Midbrain (tissue), 1 donor: ENCODE results near the gene ZNF132.
"Not testable (repeated sequence)": the region's sequence is repeated elsewhere in the genome, so short reads cannot be mapped to it uniquely, and the experiment has no call there.

ENCODE experiments used
- DNase-seq: peaks from one replicate; lab custom pipeline; 2025; lab: John Stamatoyannopoulos, UW

The ZNF132 gene

DNA sequence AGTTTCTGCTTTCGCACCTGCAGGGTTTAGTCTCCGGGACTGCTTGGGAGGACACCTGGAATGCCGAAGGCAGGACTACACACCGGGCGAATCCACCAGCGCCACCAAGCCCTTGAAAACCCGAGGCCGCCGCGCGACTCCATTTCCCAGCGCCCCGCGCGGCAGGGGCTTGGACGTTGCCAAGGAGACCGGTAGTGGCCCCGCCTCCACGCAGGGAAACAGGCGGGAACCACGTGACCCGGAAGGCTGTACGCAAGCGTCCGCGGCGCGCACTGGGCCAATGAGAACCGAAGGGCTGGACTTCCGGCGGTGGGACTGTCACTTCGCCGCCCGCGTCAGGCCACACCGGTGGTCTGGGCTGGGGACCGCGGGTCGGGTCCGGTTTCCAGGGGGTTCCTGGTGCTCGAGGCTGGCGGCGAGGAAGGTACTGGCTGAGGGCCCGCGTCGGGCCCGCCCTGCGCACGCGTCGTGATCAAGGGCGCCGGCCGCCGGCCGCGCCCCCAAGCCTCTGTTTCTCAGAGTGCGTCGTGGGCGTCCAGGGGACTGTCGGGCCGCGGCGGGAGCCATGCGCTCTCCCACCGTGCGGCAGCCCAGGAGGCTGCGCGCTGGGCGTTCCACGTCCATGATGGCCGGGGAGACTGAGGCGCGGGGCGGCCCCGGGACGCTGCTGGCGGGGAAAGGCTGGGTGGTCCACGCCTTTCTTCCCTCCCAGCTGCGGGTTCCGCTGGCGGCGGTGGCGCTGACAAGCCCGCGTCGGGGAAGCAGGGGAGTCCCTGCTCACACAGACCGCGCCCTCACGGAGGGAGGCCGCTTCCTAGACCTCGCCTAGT lies 27.0 kb upstream of the ZNF132 start, which contains the start of gene ZNF324:
Gene ZNF324 (plus strand): TSS at position 321 of the 830 bp plus-strand sequence. CDS start 2,106 bp downstream, outside the sequence.
- peak; percentile 99 for DNase-seq

DNA sequence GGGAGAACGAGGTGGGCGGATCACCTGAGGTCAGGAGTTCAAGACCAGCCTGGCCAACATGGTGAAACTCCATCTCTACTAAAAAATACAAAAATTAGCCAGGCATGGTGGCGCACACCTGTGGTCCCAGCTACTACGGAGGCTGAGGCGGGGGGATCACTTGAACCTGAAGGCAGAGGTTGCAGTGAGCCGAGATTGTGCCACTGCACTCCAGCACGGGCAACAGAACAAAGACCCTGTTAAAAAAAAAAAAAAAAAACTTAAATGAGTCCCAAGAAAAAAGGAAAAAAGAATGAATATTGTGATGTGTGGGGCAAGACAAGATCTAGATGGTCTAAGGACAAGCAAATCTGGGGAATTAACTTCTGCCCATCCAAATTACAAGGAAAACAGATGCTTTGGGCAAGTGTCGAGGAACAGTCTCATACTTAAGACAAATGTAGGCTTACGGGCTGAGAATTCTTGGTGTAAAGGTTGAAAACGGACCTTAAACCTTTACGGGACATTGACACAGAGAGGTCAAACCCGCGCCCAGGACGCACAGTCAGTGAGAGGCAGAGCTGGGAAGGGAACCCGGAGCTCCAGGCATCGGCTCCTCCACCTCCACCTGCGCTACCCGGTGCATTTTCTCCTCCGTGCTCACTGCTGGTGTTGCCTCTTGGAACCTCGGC lies 26.3 kb upstream of the ZNF132 start:
- no peak for DNase-seq

DNA sequence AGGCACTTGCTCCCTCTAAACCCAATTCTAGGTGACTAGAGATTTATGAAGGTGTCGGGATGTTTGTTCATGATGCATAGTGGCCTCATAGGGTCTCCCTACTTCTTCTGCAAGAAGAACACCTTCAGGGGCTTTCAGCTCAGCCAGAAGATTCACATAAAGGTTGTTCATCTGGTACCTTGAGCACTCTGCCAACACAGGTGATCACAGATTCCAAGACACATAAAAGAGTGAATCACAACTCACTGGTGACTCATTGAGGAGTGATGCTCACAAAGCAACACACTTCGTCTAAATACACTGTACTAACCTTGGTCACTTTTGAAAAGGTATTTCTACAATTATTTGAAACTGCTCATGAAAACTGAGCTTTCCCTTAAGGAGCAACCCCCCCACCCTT lies 20.1 kb upstream of the ZNF132 start:
- no peak for DNase-seq

DNA sequence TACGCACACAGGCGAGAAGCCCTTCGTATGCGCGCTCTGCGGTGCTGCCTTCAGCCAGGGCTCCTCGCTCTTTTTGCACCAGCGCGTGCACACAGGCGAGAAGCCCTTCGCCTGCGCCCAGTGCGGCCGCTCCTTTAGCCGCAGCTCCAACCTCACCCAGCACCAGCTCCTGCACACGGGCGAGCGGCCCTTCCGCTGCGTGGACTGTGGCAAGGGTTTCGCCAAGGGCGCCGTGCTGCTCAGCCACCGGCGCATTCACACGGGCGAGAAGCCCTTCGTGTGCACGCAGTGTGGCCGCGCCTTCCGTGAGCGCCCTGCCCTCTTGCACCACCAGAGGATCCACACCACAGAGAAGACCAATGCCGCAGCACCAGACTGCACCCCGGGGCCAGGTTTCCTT lies 16.2 kb upstream of the ZNF132 start:
- DNase-seq = no peak

DNA sequence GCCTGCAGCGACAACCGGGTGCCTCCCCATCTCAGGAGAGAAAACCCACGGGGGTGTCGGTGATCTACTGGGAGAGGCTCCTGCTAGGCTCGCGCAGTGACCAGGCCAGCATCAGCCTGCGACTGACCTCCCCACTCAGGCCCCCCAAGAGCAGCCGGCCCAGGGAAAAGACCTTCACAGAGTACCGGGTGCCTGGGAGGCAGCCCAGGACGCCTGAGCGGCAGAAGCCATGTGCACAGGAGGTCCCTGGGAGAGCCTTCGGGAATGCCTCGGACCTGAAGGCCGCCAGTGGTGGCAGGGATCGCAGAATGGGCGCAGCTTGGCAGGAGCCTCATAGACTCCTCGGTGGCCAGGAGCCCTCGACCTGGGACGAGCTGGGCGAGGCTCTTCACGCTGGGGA lies 15.4 kb upstream of the ZNF132 start:
- DNase-seq = no peak

DNA sequence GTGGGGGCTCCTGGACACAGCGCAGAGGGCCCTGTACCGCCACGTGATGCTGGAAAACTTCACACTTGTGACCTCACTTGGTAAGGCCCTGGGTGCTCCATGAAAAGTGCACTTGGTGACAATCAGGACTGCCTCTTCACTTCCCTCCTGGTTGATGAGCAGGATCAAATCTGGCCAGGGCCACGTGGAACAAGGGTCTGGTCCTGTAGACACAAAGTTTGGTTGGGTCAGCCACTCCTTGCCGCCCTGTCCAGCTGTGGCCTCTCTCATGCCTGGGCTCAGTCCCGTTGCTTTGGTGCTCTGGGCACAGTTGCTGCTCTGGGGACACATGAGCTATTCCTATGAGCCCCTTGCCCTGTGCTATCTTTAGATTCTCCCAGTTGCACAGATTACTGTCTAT lies 13.8 kb upstream of the ZNF132 start:
- DNase-seq = no peak

DNA sequence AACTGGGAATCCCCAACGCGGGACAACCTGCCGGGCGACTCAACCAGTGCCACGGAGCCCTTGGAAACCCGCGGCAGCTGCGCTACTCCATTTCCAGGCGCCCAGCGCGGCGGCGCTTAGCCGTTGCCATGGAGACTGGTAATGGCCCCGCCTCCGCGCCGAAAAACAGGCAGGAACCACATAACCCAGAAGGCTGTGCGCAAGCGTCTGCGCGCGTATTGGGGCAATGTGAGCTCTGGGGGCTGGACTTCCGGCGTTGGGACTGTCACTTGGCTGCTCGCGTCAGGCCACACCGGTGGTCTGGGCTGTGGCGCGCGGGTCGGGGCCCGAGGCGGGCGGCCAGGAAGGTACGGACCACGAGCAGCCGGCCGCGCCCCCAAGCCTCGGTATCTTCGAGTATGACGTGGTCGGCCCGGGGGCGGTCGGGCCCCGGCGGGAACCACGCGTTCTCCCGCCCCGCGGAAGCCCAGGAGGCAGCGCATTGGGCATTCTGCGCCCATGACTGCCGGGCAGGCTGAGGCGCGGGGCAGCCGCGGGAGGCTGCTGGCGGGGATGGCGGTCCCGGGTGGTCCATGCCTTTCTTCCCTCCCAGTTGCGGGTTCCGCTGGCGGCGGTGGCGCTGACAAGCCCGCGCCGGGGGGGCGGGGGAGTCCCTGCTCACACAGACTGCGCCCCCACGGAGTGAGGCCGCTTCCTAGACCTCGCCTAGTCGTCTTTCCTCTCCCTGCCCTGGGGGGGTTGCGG lies 11.6 kb upstream of the ZNF132 start, which contains the start of gene ZNF324B:
Gene ZNF324B (plus strand): TSS at position 265 of the 744 bp plus-strand sequence. CDS start 2,080 bp downstream, outside the sequence.
- peak; percentile 98 for DNase-seq

DNA sequence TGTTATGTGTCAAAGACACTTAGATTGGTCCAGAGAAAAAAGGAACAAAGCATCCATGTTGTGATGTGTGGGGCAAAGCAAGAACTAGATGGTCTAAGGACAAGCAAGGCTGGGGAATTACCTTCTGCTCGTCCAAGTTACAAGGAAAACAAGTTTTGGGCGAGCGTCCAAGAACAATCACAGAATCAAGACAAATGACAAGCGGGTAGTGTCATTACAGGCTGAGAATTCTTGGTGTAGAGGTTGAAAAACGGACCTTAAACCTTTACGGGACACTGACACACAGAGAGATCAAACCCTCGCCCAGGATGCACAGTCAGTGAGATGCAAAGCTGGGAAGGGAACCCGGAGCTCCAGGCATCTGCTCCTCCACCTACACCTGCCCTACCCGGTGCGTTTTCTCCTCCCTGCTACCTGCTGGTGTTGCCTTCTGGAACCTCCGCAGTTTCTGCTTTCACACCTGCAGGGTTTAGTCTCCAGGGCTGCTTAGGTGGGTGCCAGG lies 11.0 kb upstream of the ZNF132 start:
- no peak for DNase-seq

DNA sequence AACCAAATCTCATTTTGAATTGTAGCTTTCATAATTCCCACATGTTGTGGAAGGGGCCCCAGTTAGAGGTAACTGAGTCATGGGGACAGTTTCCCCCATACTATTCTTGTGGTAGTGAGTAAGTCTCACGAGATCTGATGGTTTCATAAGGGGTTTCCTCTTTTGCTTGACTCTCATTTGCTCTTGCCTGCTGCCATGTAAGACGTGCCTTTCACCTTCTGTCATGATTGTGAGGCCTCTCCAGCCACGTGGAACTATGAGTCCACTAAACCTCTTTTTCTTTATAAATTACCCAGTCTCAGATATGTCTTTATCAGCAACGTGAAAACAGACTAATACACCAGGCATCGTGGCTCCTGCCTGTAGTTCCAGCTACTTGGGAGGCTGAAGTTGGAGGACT lies 10.0 kb upstream of the ZNF132 start:
- not testable (repeated sequence) for DNase-seq

DNA sequence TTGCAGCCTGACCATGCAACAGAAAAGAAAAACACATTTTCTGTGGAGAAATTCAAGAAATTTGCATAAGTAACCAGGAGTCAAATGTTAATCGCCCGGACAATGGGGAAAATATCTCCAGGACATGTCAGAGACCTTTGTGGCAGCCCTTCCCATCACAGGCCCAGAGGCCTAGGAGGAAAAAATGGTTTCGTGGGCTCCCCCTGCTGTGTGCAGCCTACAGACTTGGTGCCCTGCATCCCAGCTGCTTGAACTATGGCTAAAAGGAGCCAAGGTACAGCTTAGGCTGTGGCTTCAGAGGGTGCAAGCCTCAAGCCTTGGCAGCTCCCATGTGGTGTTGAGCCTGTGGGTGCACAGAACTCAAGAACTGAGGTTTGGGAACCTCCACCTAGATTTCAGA lies 8.9 kb upstream of the ZNF132 start:
- not testable (repeated sequence) for DNase-seq

DNA sequence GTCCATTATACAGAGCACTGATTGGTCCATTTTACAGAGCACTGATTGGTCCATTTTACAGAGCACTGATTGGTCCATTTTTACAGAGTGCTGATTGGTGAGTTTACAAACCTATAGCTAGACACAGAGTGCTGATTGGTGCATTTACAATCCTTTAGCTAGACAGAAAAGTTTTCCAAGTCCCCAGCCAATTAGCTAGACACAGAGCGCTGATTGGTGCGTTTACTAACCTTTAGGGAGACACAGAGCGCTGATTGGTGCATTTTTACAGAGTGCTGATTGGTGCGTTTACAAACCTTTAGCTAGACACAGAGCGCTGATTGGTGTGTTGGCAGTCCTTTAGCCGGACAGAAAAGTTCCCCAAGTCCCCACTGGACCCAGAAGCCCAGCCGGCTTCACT lies 3.0 kb upstream of the ZNF132 start:
- not testable (repeated sequence) for DNase-seq

DNA sequence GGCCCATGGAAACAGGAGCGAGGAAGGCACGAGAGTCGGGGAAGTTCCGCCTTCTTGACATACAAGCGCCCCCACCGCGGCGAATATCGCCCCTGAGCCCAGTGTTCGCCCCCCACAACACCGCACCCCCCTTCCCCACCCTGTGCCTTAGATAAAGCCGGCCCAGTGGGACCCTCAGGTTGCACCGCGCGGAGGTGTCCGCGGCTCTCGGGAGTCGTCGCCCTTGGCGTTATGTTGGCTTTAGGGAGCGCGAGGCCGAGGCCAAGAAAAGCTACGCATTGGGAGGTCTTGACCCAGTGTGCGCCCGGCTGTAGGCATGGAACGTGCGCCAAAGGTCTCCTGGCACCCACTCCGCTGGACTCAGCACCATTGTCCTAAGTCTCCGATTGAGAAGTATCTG lies 603 bp upstream of the ZNF132 start:
- no peak for DNase-seq

DNA sequence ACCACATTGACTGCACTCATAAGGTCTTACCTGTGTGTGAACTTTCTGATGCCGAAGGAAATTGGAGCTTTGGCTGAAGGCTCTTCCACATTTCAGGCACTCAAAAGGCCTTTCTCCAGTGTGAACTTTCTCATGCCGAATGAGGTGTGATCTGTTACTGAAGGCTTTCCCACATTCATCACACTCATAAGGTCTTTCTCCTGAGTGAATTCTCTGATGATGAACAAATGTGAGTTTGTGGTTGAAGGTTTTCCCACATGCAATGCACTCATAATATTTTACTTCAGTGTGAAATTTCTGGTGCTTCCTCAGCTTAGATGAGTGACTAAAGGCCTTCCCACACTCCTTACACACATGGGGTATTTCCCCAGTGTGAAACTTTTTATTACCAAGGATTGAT lies 5.7 kb downstream of the ZNF132 start:
- no peak for DNase-seq

DNA sequence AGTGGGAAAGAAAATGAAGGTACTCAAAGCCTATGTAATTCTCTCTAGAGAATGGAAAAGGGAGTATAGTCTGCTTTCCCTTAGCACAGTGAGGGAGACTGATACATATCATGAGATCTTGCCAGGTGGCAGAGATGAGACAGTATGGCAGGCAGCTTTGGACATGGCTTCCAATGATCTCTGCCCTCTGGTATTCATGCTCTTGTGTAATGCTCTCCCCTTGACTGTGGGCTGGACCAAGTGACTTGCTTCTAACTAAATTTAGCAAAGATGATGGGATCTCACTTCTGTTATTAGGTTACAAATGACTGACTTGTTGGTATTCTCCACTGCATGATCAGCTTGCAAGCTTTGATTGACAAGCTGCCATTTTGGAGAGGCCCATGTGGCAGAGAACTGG lies 10.2 kb downstream of the ZNF132 start:
- DNase-seq = no peak

DNA sequence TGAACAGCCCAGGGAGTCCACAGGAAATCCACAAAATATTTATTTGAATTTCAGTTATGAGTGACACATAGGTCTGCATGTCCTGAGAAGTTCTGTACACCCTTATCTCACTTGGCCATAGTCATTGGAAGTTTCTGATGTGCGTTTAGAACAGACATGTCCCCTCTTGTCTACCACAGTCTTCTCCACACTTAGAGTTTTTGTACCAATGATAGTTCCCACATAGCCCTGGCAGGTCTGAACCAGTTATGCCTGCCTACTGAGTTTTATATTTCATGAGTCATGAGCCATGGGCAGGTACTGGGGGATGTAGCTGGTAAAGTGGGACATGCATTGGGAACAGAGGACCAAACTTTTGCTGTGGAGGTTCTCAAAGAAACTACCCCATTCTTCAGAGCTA lies 11.3 kb downstream of the ZNF132 start:
- DNase-seq = no peak

DNA sequence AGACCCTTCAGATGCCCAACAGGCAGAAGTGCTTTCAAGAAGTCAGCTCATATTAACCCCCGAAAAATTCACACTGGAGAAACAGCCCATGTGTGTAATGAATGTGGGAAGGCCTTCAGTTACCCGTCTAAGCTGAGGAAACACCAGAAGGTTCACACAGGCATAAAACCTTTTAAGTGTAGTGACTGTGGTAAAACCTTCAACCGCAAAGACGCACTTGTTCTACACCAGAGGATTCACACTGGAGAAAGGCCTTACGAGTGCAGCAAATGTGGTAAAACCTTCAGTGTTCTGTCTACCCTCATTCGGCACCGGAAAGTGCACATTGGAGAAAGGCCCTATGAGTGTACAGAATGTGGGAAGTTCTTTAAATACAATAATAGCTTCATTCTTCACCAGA lies 22.9 kb downstream of the ZNF132 start:
- DNase-seq = no peak

DNA sequence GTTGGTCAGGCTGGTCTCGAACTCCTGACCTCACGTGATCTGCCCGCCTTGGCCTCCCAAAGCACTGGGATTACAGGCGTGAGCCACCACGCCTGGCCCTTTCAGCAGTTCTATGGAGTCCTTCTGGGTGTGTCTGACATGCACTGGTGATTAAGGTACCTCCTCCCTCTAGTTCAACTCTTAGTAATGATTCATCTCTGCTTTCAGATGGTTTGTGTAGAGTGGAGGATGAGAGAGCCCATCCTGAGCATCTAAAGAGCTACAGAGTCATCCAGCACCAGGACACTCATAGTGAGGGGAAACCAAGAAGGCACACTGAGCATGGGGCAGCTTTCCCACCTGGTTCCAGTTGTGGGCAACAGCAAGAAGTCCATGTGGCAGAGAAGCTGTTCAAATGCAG lies 23.3 kb downstream of the ZNF132 start:
- no peak for DNase-seq

DNA sequence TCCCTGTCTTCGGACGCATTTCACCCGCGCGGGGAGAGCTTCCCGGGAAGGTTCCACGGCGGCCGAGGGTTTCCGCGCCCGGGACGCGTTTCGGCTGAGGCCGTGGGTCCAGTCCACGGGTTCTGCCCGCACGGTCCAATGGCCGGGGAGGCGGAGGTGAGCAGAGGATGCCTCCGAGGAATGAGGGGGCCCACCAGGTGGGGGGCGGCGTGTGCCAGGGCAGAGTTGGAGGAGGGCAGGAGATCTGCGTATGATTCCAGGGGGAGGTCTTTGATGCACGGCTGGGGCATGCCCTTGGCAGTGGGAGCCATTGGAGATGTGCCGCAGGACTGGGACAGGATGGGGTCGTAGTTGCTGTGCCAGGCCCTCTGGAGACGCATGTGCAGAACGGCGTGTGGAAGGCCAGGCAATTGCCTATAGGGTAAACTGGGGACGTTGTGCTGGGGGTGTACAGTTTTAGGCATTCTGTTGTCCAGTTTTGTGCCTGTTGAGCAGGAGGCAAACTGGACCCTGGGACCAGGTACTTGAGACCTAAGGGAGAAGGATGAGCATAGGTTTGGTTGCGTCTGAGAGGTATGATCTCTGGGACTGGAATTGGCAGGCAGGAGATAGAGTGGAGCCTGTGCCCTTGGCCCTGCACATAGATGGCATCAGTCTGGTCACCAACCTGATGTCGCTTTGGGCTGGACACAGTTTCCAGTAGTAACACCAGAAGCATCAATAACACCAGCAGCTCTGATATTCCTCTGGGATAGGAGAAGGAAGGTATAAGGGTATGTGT lies 30.8 kb downstream of the ZNF132 start:
- peak; percentile 5 for DNase-seq

DNA sequence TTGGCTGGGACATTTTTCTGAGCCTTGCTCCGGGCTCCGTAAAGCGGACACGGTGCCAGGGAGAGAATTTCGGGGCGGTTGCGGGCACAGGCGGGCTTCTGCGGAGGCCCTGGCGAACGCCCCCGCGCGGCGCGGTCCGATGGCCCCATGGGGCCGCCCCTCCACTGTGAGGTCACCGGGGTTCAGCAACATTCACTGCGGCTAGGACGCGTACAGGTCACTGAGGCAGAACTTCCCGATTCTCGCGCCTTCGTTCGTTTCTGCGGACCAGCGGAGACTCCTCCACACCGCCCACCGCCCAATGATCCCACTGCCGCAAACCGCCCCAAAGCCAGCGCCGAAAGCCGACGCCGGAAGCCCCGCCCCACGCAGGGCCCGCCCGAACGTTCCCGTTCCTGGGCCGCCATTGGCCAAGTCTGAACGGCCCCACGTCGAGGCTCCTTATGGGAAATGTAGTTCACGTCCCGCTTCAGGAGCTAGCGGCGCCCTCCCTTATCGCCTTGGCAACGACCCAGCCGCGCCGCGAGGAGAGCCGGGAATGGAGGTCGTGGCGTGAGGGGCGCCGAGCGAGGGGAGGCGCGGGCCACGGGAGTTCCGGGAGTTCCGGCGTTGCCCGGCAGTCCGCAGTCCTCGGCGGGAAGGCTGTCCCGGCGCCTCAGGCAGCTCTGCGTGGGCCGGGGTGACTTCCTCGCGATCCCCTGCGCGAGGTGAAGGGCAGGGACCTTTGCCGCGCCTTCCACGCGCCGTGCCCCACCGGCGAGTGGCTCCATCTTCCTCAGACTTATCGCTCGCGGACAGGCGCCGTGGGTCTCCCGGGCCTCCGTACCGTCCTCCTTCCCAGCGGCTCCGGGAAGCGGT lies 31.6 kb downstream of the ZNF132 start, which contains the start of gene ZNF584:
Gene ZNF584 (plus strand): TSS at position 498 of the 858 bp plus-strand sequence. CDS start 499 bp downstream, outside the sequence.
- DNase-seq = peak; percentile 97

DNA sequence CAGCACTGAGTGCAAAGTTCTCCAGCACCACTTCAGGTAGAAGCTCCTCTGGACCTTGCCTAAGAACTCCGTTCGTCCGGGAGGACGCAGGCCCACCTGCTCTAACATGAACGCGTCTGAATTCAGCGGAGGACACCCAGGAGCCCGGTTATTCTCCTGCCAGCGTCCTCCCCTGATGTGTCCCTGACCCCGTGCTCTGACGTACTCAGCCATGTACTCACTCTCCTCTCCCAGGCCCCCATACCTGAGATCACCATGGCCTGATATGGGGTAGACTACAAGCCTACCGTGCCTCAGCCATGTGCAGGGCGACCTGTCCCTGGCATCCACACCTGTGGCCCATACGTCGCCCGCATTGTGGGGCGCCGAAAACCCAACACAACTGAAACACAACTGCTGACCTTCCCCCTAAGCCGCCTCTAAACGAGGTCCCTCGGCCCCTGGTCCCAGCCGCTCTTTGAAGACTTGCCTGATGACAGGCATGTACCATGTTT lies 32.2 kb downstream of the ZNF132 start:
- no peak for DNase-seq
